GM06990 (cell line): ENCODE measurements around the gene TNRC6B.

ENCODE experiments used
- DNase-seq: peaks from one replicate; pipeline ENCODE4 v3.0.0-alpha.2; 2011; ENCODE audit not compliant: insufficient read length; ENCODE audit errors: extremely low read depth
- H3K27me3 ChIP-seq: replicated peaks from 2 replicates; pipeline ENCODE4 v1.6.0; 2011; ENCODE audit warnings: low read length; ENCODE audit not compliant: control insufficient read depth, insufficient read depth
- H3K36me3 ChIP-seq: 2 replicates; pipeline ENCODE4 v1.5.1; 2011; ENCODE audit warnings: low read length; ENCODE audit not compliant: control insufficient read depth, insufficient read depth
- H3K4me3 ChIP-seq: replicated peaks from 2 replicates; pipeline ENCODE4 v1.5.1; 2011; ENCODE audit warnings: low read depth, mild to moderate bottlenecking, control low read depth, low read length
- CTCF ChIP-seq: IDR thresholded peaks from 2 replicates; pipeline ENCODE4 v1.5.1; 2011; ENCODE audit warnings: low read length, control low read depth, mild to moderate bottlenecking, inconsistent platforms; ENCODE audit not compliant: insufficient read depth, poor library complexity, severe bottlenecking

TNRC6B gene

GRCh38 chr22:40240160-40240559 lies 62.4 kb downstream of the TNRC6B start:
- Histone ChIP-seq H3K4me3 (no peak overlapping the region), H3K36me3 (no peaks in the 10 kb centered on the region; the same call in none of the 2 replicates), H3K27me3 (no peaks in the 10 kb centered on the region)
- DNase-seq = no peak
- TF ChIP-seq CTCF = no peak

GRCh38 chr22:40240686-40241085 lies 63.0 kb downstream of the TNRC6B start:
- DNase-seq = no peak
- Histone ChIP-seq H3K27me3 (no peaks in the 10 kb centered on the region), H3K4me3 (no peak overlapping the region), H3K36me3 (no peaks in the 10 kb centered on the region; the same call in 1 of the 2 replicates)
- no peak for TF ChIP-seq CTCF

- peaks cover 2% of the 10 kb centered on the region for H3K36me3 ChIP-seq
- TF ChIP-seq CTCF = no peak
- no peak overlapping the region for H3K4me3 ChIP-seq
- DNase-seq = no peak
- H3K27me3 ChIP-seq = no peaks in the 10 kb centered on the region
These were observed 63.6 kb downstream of the TNRC6B start for GRCh38 chr22:40241200-40241763.

GRCh38 chr22:40243891-40244290 lies 66.2 kb downstream of the TNRC6B start:
- Histone ChIP-seq H3K27me3 (no peaks in the 10 kb centered on the region), H3K36me3 (peaks cover 3% of the 10 kb centered on the region), H3K4me3 (no peak overlapping the region)
- no peak for DNase-seq
- TF ChIP-seq CTCF = no peak

- Histone ChIP-seq H3K27me3 (no peaks in the 10 kb centered on the region), H3K4me3 (no peak overlapping the region), H3K36me3 (peaks cover 3% of the 10 kb centered on the region)
- TF ChIP-seq CTCF = no peak
- DNase-seq = no peak
These were observed 66.9 kb downstream of the TNRC6B start for GRCh38 chr22:40244586-40244985.

GRCh38 chr22:40247976-40248375 lies 70.3 kb downstream of the TNRC6B start:
- H3K36me3 ChIP-seq = peaks cover 3% of the 10 kb centered on the region
- no peak for DNase-seq

More at GRCh38 chr22:40247976-40248375, 70.3 kb downstream of the TNRC6B start:
- H3K4me3 ChIP-seq = no peak overlapping the region
- TF ChIP-seq CTCF = no peak
- no peaks in the 10 kb centered on the region for H3K27me3 ChIP-seq
